PC-9 (cell line): ENCODE data around the gene USP48.

Source experiments
- CTCF ChIP-seq: fragments of 200-600 bp; sonication (generic); conservative IDR thresholded peaks from 2 replicates; pipeline ENCODE4 v1.6.1; 2017; ENCODE audit warnings: mixed run types, antibody characterized with exemption, mild to moderate bottlenecking, moderate library complexity
- EZH2 ChIP-seq: fragments of 200-600 bp; sonication (generic); IDR thresholded peaks from 2 replicates; pipeline ENCODE4 v1.8.0; 2017; ENCODE audit warnings: antibody characterized with exemption, low read depth

GRCh38 chr1:21749859-21750468 lies 33.0 kb downstream of the USP48 start:
- TF ChIP-seq CTCF = no peak
- TF ChIP-seq EZH2 = no peak
